Loucy (cell line): ENCODE data around the gene ACOXL.
"Not testable (repeated sequence)": the region's sequence is repeated elsewhere in the genome, so short reads cannot be mapped to it uniquely, and the experiment has no call there.

ENCODE experiments used
- H2AFZ ChIP-seq: fragments of 200-600 bp; sonication (generic); 2 replicates; pipeline ENCODE4 v1.6.0; 2016; ENCODE audit warnings: antibody characterized with exemption, mild to moderate bottlenecking, low read length, moderate library complexity
- H3F3A ChIP-seq: fragments of 200-600 bp; 2 replicates; pipeline ENCODE4 v1.6.0; 2016; ENCODE audit warnings: antibody characterized with exemption, low read depth, mild to moderate bottlenecking
- H3K27me3 ChIP-seq: fragments of 200-600 bp; sonication (generic); 2 replicates; pipeline ENCODE4 v1.6.1; 2014; ENCODE audit warnings: low read length, mild to moderate bottlenecking; ENCODE audit not compliant: insufficient read depth, poor library complexity, severe bottlenecking
- H3K36me3 ChIP-seq: fragments of 200-600 bp; sonication (generic); 2 replicates; pipeline ENCODE4 v1.6.1; 2016; ENCODE audit warnings: low read length; ENCODE audit not compliant: insufficient read depth
- H3K4me1 ChIP-seq: fragments of 200-600 bp; sonication (generic); 2 replicates; pipeline ENCODE4 v1.5.1; 2014; ENCODE audit warnings: low read length, mild to moderate bottlenecking; ENCODE audit not compliant: insufficient read depth, poor library complexity, severe bottlenecking
- H3K4me2 ChIP-seq: fragments of 200-600 bp; sonication (generic); 2 replicates; pipeline ENCODE4 v1.6.0; 2014; ENCODE audit warnings: antibody characterized with exemption, low read length, low read depth, mild to moderate bottlenecking; ENCODE audit not compliant: poor library complexity, severe bottlenecking
- H3K4me3 ChIP-seq: fragments of 200-600 bp; sonication (generic); 2 replicates; pipeline ENCODE4 v1.5.1; 2014; ENCODE audit warnings: low read length, mild to moderate bottlenecking, mixed read lengths; ENCODE audit not compliant: poor library complexity, severe bottlenecking
- H3K79me2 ChIP-seq: fragments of 200-600 bp; sonication (generic); 2 replicates; pipeline ENCODE4 v1.6.1; 2014; ENCODE audit warnings: low read length; ENCODE audit not compliant: insufficient read depth
- H3K9ac ChIP-seq: fragments of 200-600 bp; sonication (generic); 2 replicates; pipeline ENCODE4 v1.6.0; 2014; ENCODE audit warnings: mild to moderate bottlenecking, low read depth, low read length, moderate library complexity; ENCODE audit not compliant: poor library complexity, severe bottlenecking
- H3K9me2 ChIP-seq: fragments of 200-600 bp; sonication (generic); replicated peaks from 2 replicates; pipeline ENCODE4 v1.6.1; 2016; ENCODE audit warnings: low read depth, low read length, mixed read lengths
- H3K9me3 ChIP-seq: fragments of 200-600 bp; sonication (generic); 2 replicates; pipeline ENCODE4 v1.6.1; 2014; ENCODE audit warnings: mild to moderate bottlenecking, antibody characterized with exemption, low read length, low read depth; ENCODE audit not compliant: insufficient read depth
- H4K20me1 ChIP-seq: fragments of 200-600 bp; sonication (generic); 2 replicates; pipeline ENCODE4 v1.6.0; 2014; ENCODE audit warnings: antibody characterized with exemption, low read length, mild to moderate bottlenecking; ENCODE audit not compliant: insufficient read depth, poor library complexity, severe bottlenecking
- CTCF ChIP-seq: fragments of 200-600 bp; sonication (generic); conservative IDR thresholded peaks from 2 replicates; pipeline ENCODE4 v1.5.1; 2014; ENCODE audit warnings: mild to moderate bottlenecking, antibody characterized with exemption, low read length
- EZH2phosphoT487 ChIP-seq: fragments of 200-600 bp; IDR thresholded peaks from 2 replicates; pipeline ENCODE4 v1.6.1; 2018; ENCODE audit warnings: antibody characterized with exemption, mild to moderate bottlenecking, moderate library complexity, borderline replicate concordance

The ACOXL gene

GRCh38 chr2:110698253-110698652, 34.1 kb upstream of the ACOXL start:
- H3F3A ChIP-seq, H3K79me2 ChIP-seq, H3K27me3 ChIP-seq, H3K4me3 ChIP-seq, H3K36me3 ChIP-seq, H3K9me3 ChIP-seq, H2AFZ ChIP-seq, H3K9me2 ChIP-seq, H3K4me2 ChIP-seq, H4K20me1 ChIP-seq, H3K9ac ChIP-seq: not testable (repeated sequence)
- H3K4me1 ChIP-seq: peaks cover 19% of the 10 kb centered on the region

DNA sequence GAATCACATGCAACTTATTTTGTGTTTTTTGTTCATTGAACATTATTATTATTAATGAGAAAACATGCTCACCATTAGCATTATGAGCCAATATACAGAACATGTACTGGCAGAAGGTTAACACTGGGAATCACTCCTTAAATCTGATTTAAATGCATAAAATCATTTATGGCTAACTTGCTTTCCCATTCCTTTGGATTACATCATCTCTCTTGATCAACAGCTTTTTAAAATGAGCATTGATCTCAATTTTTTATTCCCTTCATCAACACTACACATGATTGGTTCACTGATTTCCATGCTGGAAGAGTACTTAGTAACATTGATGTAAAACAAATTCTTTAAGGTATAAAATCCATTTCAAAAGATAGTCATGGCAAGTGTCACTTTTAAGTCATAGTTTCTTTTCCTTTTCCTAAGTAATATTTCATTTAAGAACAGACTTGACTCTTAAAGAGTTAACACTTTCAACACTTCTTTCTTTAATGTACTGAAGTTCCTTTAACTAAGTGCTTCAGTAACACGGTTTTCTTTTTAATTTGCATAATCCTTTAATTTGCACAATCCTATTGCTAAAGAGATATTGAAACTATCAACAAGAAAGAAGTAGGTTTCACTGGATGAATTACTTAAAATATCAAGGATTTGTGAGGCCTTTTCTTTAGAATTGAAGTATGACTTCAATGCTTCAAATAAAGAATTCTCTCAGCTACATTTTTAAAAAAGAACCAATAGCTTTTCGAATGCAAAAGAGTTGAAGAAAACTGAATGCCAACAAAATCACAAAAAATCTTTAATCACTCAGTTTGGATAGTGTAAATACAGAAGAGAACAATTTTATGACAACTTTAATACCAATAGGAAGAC, 29.6 kb upstream of the ACOXL start:
- H2AFZ ChIP-seq: no peak overlapping the region
- H3K36me3 ChIP-seq: no peaks in the 10 kb centered on the region
- no peak overlapping the region for H3K9ac ChIP-seq
- no peaks in the 10 kb centered on the region for H3K9me3 ChIP-seq
- no peaks in the 10 kb centered on the region for H3K79me2 ChIP-seq
- H3K4me1 ChIP-seq: no peaks in the 10 kb centered on the region
- no peaks in the 10 kb centered on the region for H4K20me1 ChIP-seq
- no peaks in the 10 kb centered on the region for H3K9me2 ChIP-seq
- H3F3A ChIP-seq: no peaks in the 10 kb centered on the region
- TF ChIP-seq CTCF: no peak
- TF ChIP-seq EZH2phosphoT487: no peak
- H3K4me2 ChIP-seq: no peak overlapping the region
- H3K27me3 ChIP-seq: no peaks in the 10 kb centered on the region
- no peak overlapping the region for H3K4me3 ChIP-seq

DNA sequence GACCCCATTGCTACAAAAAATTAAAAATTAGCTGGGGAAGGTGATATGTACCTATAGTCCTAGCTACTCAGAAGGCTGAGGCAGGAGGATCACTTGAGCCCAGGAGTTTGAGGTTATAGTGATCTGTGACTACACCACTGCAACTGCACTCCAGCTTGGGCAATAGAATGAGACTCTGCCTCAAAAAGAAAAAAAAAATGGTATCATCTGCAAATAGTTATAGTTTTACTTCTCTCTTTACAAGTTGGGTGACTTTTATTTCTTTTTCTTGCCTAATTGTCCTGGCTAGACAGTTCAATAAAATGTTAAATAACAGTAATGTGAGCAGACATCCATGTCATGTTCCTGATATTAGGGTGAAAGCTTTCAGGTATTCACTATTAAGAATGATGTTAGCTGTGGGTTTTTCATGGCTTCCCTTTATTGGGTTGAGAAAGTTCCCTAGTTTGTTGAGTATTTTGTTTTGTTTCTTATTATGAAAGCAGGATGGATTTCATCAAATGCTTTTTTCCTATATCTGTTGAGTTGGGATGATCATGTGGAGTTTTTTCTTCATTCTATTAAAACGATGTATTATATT, 24.9 kb upstream of the ACOXL start:
- H3K4me2 ChIP-seq: no peak overlapping the region
- no peak overlapping the region for H2AFZ ChIP-seq
- H3K79me2 ChIP-seq: no peaks in the 10 kb centered on the region
- H3F3A ChIP-seq: no peaks in the 10 kb centered on the region
- H3K27me3 ChIP-seq: no peaks in the 10 kb centered on the region
- no peak overlapping the region for H3K4me3 ChIP-seq
- TF ChIP-seq CTCF (no peak), EZH2phosphoT487 (no peak)
- H3K9ac ChIP-seq: no peak overlapping the region
- H3K4me1 ChIP-seq: no peaks in the 10 kb centered on the region
- H3K9me2 ChIP-seq: no peaks in the 10 kb centered on the region
- no peaks in the 10 kb centered on the region for H3K36me3 ChIP-seq
- no peaks in the 10 kb centered on the region for H4K20me1 ChIP-seq
- no peaks in the 10 kb centered on the region for H3K9me3 ChIP-seq
